AG04450 (cell line): ENCODE measurements around the gene CHPF. TPM values are rescaled to one million over a fixed set of nuclear protein-coding genes. Genes with fewer than 3 reads are reported as not detected.

ENCODE experiments used
- CTCF ChIA-PET: fragments of 300-600, 350-600 bp; formaldehyde crosslinking; extraction: SDS; loops from one replicate; lab custom pipeline; 2022; ENCODE audit warnings: antibody characterized with exemption, inconsistent platforms; lab: Charles Lee
- POLR2A ChIA-PET: fragments of 350-600 bp; formaldehyde crosslinking; extraction: SDS; loops from one replicate; lab custom pipeline; 2021; ENCODE audit warnings: antibody characterized with exemption, inconsistent platforms; lab: Yijun Ruan, JAX
- DNase-seq: peaks from one replicate; pipeline ENCODE4 v3.0.0-alpha.2; 2011; ENCODE audit warnings: low read depth, low spot score
- H3K27ac ChIP-seq: one replicate; pipeline ENCODE4 v1.5.1; 2012; ENCODE audit warnings: low read depth, low read length, control low read depth
- H3K27me3 ChIP-seq: one replicate; pipeline ENCODE4 v1.6.0; 2012; ENCODE audit warnings: low read length; ENCODE audit not compliant: control insufficient read depth, insufficient read depth
- H3K4me3 ChIP-seq: 2 replicates; pipeline ENCODE4 v1.5.1; 2011; ENCODE audit warnings: mild to moderate bottlenecking, low read depth, low read length, control low read depth
- H3K9me3 ChIP-seq: 2 replicates; pipeline ENCODE4 v1.5.1; 2012; ENCODE audit warnings: low read length; ENCODE audit not compliant: control insufficient read depth, insufficient read depth
- CTCF ChIP-seq: IDR thresholded peaks from 2 replicates; pipeline ENCODE4 v1.5.1; 2011; ENCODE audit warnings: low read depth, low read length, control low read depth, inconsistent platforms
- polyA plus RNA-seq: library from polyadenylated mRNA; depleted of rRNA; stranded (reverse); fragments of >200 nt; gene quantifications from 2 replicates; pipeline ENCODE4 v1.2.3, GENCODE V29; 2011

CHPF gene
- polyA plus RNA-seq, 1 experiment: 24.4 TPM

- no peaks in the 10 kb centered on the region for H3K9me3 ChIP-seq
- H3K27ac ChIP-seq: no peak overlapping the region
- H3K27me3 ChIP-seq: peaks cover 36% of the 10 kb centered on the region
- TF ChIP-seq CTCF: no peak
- DNase-seq: no peak
- CTCF ChIA-PET: interaction anchor here (1.0 to 3.9 kb wide), 2 partner anchors 14 to 15 kb away, joined by 3 to 20 read pairs; no protein-coding TSS in a partner anchor
- no peak overlapping the region for H3K4me3 ChIP-seq
- POLR2A ChIA-PET: interaction anchor here (0.6 to 1.4 kb wide), 3 partner anchors 23 to 79 kb away, joined by 3 to 6 read pairs (median 4); partner anchors contain the start of gene STK11IP
Observed at GRCh38 chr2:219574484-219575311, 31.1 kb upstream of the CHPF start.

GRCh38 chr2:219573166-219573565 is 29.6 kb upstream of the CHPF start:
- Histone ChIP-seq H3K27me3 (peaks cover 32% of the 10 kb centered on the region), H3K27ac (no peak overlapping the region), H3K9me3 (no peaks in the 10 kb centered on the region), H3K4me3 (no peak overlapping the region)
- POLR2A ChIA-PET: interaction anchor here (0.7 kb wide), 1 partner anchor 37 kb away, joined by 4 read pairs; no protein-coding TSS in a partner anchor
- no peak for DNase-seq
- CTCF ChIA-PET: interaction anchor here (0.6 to 1.1 kb wide), 3 partner anchors 24 to 352 kb away, joined by 4 to 5 read pairs (median 4); no protein-coding TSS in a partner anchor
- TF ChIP-seq CTCF: no peak

GRCh38 chr2:219572237-219573001 is 28.8 kb upstream of the CHPF start, which contains the start of gene INHA:
Gene INHA, plus strand, starts transcription at chr2:219572310. Its CDS starts 65 bp downstream, at chr2:219572375.
- Histone ChIP-seq H3K9me3 (peaks cover 4% of the 10 kb centered on the region; the same call in 1 of the 2 replicates), H3K4me3 (peak within 1 kb of the TSS; percentile 68), H3K27me3 (peaks cover 28% of the 10 kb centered on the region), H3K27ac (peak within 1 kb of the TSS; percentile 21)
- no peak for DNase-seq
- no peak for TF ChIP-seq CTCF
- ChIA-PET CTCF (interaction anchor here (1.1 to 4.6 kb wide), 2 partner anchors 12 to 25 kb away, joined by 5 to 35 read pairs; no protein-coding TSS in a partner anchor), POLR2A (interaction anchor here (2.4 kb wide), 1 partner anchor 12 kb away, joined by 13 read pairs; no protein-coding TSS in a partner anchor)

GRCh38 chr2:219571311-219572236 is 28.0 kb upstream of the CHPF start, which contains the start of gene OBSL1:
Gene OBSL1, minus strand, starts transcription at chr2:219571539. Its CDS starts 307 bp downstream, at chr2:219571232.
- peak within 1 kb of the TSS; percentile 21 for H3K27ac ChIP-seq
- POLR2A ChIA-PET: interaction anchor here (0.8 to 2.4 kb wide), 7 partner anchors 11 to 54 kb away, joined by 3 to 18 read pairs (median 8); partner anchors contain the start of genes CHPF, STK11IP and TMEM198
- CTCF ChIA-PET: interaction anchor here (0.6 to 4.6 kb wide), 6 partner anchors 11 to 118 kb away, joined by 3 to 35 read pairs (median 6); no protein-coding TSS in a partner anchor
- H3K9me3 ChIP-seq: peaks cover 4% of the 10 kb centered on the region; the same call in 1 of the 2 replicates
- peak within 1 kb of the TSS; percentile 68 for H3K4me3 ChIP-seq
- no peak for DNase-seq
- peaks cover 22% of the 10 kb centered on the region for H3K27me3 ChIP-seq
- TF ChIP-seq CTCF: no peak
